ENCODE data around the gene SGMS2. TPM values are rescaled to one million over a fixed set of nuclear protein-coding genes. Genes with fewer than 3 reads are reported as not detected.

SGMS2 gene
- total and polyA plus RNA-seq, 2 of the 13 experiments (the other 11 are each of a cell fraction or from before 2014, with no cell fraction given), result 1.2 to 1.7 TPM

DNA sequence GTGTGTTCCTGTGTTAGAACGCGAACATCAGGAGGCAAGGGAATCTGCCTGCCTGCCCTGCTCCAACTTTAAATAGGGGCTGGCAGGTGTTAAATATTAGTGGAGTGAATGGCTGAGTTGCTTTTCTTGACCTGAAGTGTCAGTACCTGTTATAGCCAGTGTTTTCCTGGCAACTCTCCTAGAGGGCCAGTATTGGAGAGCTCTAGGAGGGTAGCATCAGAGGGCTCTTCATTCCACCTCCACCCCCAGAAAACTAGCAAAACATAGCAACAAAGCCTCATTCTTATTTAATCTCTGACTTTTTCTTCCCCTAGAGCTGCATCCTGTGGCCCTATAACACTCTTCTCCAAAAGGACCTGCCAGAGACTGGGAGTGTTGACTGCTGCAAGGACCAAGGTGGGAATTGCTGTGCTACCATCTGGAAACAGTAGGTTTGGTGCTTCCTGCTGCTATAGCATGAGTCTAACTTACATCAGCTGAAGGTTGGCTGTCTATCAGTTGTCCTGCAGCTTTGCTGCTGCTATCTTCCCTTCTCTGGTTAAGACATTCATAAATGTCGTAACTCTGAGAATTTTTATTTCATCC lies 33.5 kb downstream of the SGMS2 start (continued):
- TF ChIP-seq DMAP1 (CRISPR knock-in tag; IDR thresholded peaks at IDR 0.05) (no peak), ZNF83 (CRISPR knock-in tag; IDR thresholded peaks at IDR 0.05; ENCODE audit: borderline replicate concordance) (no peak)

DNA sequence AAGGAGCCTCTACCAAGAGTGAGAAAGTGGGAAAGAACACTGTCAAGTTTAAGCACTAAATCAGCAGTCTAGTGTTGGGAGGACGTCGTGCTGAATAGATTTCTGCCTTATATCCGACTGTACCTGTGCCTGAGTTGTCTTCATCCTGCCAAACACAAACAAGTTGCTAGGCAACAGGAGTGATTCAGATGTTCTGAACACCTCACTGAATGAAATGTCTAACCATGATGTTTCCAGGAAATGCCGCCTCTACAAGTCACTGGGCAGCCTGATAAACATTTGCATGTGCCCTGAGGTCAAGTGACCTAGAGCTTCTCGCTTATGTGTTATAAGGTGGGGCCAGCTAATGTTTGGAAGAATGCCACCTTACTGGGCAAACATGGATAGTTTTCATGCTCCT lies 37.9 kb downstream of the SGMS2 start:
- Histone ChIP-seq H3K9ac (ENCODE audit: insufficient read depth, low read depth, low read length) (no peak overlapping the region), H3K4me3 (replicated peaks in 1 of 3; ENCODE audit: insufficient read depth in 1 of 3, low read depth in 2 of 3, low read length in 3 of 3) (no peak overlapping the region), H3K4me2 (ENCODE audit: low read depth, low read length) (no peak overlapping the region), H2AFZ (ENCODE audit: low read length) (no peak overlapping the region), H4K20me1 (ENCODE audit: insufficient read depth, low read length) (no peaks in the 10 kb centered on the region), H3K79me2 (ENCODE audit: insufficient read depth, low read length) (no peaks in the 10 kb centered on the region), H3K27me3 (ENCODE audit: control insufficient read depth in 1 of 2, insufficient read depth in 2 of 2, low read length in 2 of 2) (no peaks in the 10 kb centered on the region), H3K4me1 (ENCODE audit: insufficient read depth, low read length) (peaks cover 9% of the 10 kb centered on the region), H3K27ac (ENCODE audit: extremely low read length, insufficient read depth, low read length) (no peak overlapping the region), H3K36me3 (replicated peaks in 1 of 2; ENCODE audit: control insufficient read depth in 1 of 2, insufficient read depth in 2 of 2, low read length in 2 of 2) (no peaks in the 10 kb centered on the region), H3K9me3 (ENCODE audit: low read length) (no peaks in the 10 kb centered on the region)
- intact Hi-C loops (cut with micrococcal nuclease; ENCODE audit: unreplicated experiment) (loop anchor here (5.0 kb wide), 2 partner anchors 35 to 55 kb away; no protein-coding TSS in a partner anchor), in situ Hi-C loops (cut with HindIII; ENCODE audit: extremely low pct_ligation_motif_present, low pct_unique_long_range_greater_than_20kb) (no loop called here)
- ChIA-PET POLR2A (no interaction called here), CTCF (ENCODE audit: low intra/inter-chr PET ratio, low total read pairs) (no interaction called here)
- TF ChIP-seq, protein P1, sequence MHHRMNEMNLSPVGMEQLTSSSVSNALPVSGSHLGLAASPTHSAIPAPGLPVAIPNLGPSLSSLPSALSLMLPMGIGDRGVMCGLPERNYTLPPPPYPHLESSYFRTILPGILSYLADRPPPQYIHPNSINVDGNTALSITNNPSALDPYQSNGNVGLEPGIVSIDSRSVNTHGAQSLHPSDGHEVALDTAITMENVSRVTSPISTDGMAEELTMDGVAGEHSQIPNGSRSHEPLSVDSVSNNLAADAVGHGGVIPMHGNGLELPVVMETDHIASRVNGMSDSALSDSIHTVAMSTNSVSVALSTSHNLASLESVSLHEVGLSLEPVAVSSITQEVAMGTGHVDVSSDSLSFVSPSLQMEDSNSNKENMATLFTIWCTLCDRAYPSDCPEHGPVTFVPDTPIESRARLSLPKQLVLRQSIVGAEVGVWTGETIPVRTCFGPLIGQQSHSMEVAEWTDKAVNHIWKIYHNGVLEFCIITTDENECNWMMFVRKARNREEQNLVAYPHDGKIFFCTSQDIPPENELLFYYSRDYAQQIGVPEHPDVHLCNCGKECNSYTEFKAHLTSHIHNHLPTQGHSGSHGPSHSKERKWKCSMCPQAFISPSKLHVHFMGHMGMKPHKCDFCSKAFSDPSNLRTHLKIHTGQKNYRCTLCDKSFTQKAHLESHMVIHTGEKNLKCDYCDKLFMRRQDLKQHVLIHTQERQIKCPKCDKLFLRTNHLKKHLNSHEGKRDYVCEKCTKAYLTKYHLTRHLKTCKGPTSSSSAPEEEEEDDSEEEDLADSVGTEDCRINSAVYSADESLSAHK (CRISPR knock-in tag; IDR thresholded peaks at IDR 0.05; ENCODE audit: borderline replicate concordance), result no peak
- TF ChIP-seq ZNF354B (CRISPR knock-in tag; IDR thresholded peaks at IDR 0.05), result no peak
- no peak for TF ChIP-seq SIX4 (CRISPR knock-in tag; IDR thresholded peaks at IDR 0.05)
- WGBS (ENCODE audit: low lambda C conversion rate), result 69% methylated on average over 5 of the region's 5 CpGs
- BruUV-seq (replicated peaks), result no TSS peak
- DNase-seq (ENCODE audit: low spot score) (peak; percentile 5), FAIRE-seq (no peak), ATAC-seq (no peak)
